Measurements from ENCODE around the gene GMNN.
"Not testable (repeated sequence)": the region's sequence is repeated elsewhere in the genome, so short reads cannot be mapped to it uniquely, and the experiment has no call there.

DNA sequence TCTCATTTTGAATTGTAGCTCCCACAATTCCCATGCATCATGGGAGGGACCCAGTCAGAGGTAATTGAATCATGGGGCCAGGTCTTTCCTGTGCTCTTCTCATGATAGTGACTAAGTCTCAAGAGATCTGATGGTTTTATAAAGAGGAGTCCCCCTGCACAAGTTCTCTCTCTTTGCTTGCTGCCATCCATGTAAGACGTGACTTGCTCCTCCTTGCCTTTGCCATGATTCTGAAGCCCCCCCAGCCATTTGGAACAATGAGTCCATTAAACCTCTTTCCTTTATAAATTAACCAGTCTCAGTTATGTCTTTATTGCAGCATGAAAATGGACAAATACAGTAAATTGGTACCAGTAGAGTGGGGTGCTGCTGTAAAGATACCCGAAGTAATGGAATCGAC, 44.1 kb upstream of the GMNN start:
- TF ChIP-seq, protein P1, sequence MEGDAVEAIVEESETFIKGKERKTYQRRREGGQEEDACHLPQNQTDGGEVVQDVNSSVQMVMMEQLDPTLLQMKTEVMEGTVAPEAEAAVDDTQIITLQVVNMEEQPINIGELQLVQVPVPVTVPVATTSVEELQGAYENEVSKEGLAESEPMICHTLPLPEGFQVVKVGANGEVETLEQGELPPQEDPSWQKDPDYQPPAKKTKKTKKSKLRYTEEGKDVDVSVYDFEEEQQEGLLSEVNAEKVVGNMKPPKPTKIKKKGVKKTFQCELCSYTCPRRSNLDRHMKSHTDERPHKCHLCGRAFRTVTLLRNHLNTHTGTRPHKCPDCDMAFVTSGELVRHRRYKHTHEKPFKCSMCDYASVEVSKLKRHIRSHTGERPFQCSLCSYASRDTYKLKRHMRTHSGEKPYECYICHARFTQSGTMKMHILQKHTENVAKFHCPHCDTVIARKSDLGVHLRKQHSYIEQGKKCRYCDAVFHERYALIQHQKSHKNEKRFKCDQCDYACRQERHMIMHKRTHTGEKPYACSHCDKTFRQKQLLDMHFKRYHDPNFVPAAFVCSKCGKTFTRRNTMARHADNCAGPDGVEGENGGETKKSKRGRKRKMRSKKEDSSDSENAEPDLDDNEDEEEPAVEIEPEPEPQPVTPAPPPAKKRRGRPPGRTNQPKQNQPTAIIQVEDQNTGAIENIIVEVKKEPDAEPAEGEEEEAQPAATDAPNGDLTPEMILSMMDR (IDR thresholded peaks at IDR 0.05): not testable (repeated sequence)
- TF ChIP-seq POLR2A (IDR thresholded peaks at IDR 0.05): not testable (repeated sequence)

Measured in thyroid gland (tissue), 4 donors.